Measurements from ENCODE around the gene ITPRIP. TPM values are rescaled to one million over a fixed set of nuclear protein-coding genes. Genes with fewer than 3 reads are reported as not detected.

ITPRIP gene
- total RNA-seq, 1 experiment from 2014 or later = 22.5 TPM

- no peak overlapping the region for H3K23ac ChIP-seq (ENCODE audit: insufficient read length, low read depth, low read length)
- no peak overlapping the region for H3T11ph ChIP-seq (ENCODE audit: low read length)
- no peaks in the 10 kb centered on the region for H3K79me1 ChIP-seq (ENCODE audit: insufficient read depth, low read depth, low read length, poor library complexity, severe bottlenecking)
- H3K18ac ChIP-seq (ENCODE audit: insufficient read length, low read depth, low read length) = no peak overlapping the region
- H3K4ac ChIP-seq (ENCODE audit: low read depth, low read length) = no peak overlapping the region
- no peak for DNase-seq
- no peak overlapping the region for H2BK12ac ChIP-seq (ENCODE audit: insufficient read length, low read depth, low read length)
- H2BK20ac ChIP-seq (ENCODE audit: low read depth, low read length, poor library complexity, severe bottlenecking) = no peak overlapping the region
- no peak overlapping the region for H2BK15ac ChIP-seq (ENCODE audit: low read depth, low read length)
- H3K4me3 Mint-ChIP-seq = no peak overlapping the region
- no peaks in the 10 kb centered on the region for H3K9me3 ChIP-seq (ENCODE audit: control insufficient read depth, low read depth, low read length)
- H3K27me3 ChIP-seq (ENCODE audit: insufficient read depth, low read length) = no peaks in the 10 kb centered on the region
- no peak overlapping the region for H2AK5ac ChIP-seq (ENCODE audit: insufficient read length, low read length)
- H3K14ac ChIP-seq (ENCODE audit: insufficient read depth, low read length) = no peak overlapping the region
- peaks cover 0 to 3% (median 0%) of the 10 kb centered on the region in 3 experiments; a peak in 4 of 7 replicates for H3K36me3 Mint-ChIP-seq (ENCODE audit: insufficient read depth in 1 of 3, low read depth in 3 of 3)
- H3K79me2 ChIP-seq (ENCODE audit: insufficient read depth, low read length) = no peaks in the 10 kb centered on the region
- H4K5ac ChIP-seq (ENCODE audit: insufficient read length, low read depth, low read length) = no peak overlapping the region
- H3K4me1 ChIP-seq (ENCODE audit: insufficient read depth, low read length) = no peaks in the 10 kb centered on the region
- H3K27ac Mint-ChIP-seq = no peak overlapping the region
- peaks cover 7% of the 10 kb centered on the region for H3K27me3 Mint-ChIP-seq (ENCODE audit: low read depth)
- H3K4me2 ChIP-seq (ENCODE audit: insufficient read depth, insufficient read length, low read length) = no peak overlapping the region
- no peak overlapping the region for H2BK5ac ChIP-seq (ENCODE audit: insufficient read length, low read length)
- H2AFZ ChIP-seq (ENCODE audit: low read length) = no peak overlapping the region
- H3K56ac ChIP-seq (ENCODE audit: insufficient read length, low read depth, low read length) = no peak overlapping the region
- peaks cover 7% of the 10 kb centered on the region for H3K23me2 ChIP-seq (ENCODE audit: insufficient read length, low read depth, low read length, poor library complexity, severe bottlenecking)
- H3K27ac ChIP-seq (ENCODE audit: insufficient read length, low read depth, low read length) = no peak overlapping the region
- no peaks in the 10 kb centered on the region for H3K9me3 Mint-ChIP-seq
- no peak overlapping the region for H4K91ac ChIP-seq (ENCODE audit: insufficient read length, low read depth, low read length)
- peaks cover 11 to 16% of the 10 kb centered on the region in 2 experiments for H3K4me1 Mint-ChIP-seq
- no peak for TF ChIP-seq CTCF (conservative IDR thresholded peaks at IDR 0.05)
- no peaks in the 10 kb centered on the region for H4K20me1 ChIP-seq (ENCODE audit: control insufficient read depth, insufficient read depth, insufficient read length)
- no peak overlapping the region for H2BK120ac ChIP-seq (ENCODE audit: low read depth, low read length, poor library complexity, severe bottlenecking)
- H3K9ac ChIP-seq (ENCODE audit: extremely low read depth, insufficient read length, low read length) = no peak overlapping the region
- no peak overlapping the region for H4K8ac ChIP-seq (replicated peaks; ENCODE audit: insufficient read length, low read depth, low read length)
- whole genome bisulfite sequencing (ENCODE audit: extremely low coverage, insufficient read length, low lambda C conversion rate) = no CpG with 5 or more reads among the region's 2 CpGs
Observed at GRCh38 chr10:104277785-104278184, 60.5 kb downstream of the ITPRIP start.
